Limb (tissue), 2 donors: ENCODE results near the gene WBP1L.
"Not testable (repeated sequence)": the region's sequence is repeated elsewhere in the genome, so short reads cannot be mapped to it uniquely, and the experiment has no call there.

ENCODE experiments used
- DNase-seq, 2 donors: peaks; one replicate each; pipeline ENCODE4 v3.0.0-alpha.2; 2016; ENCODE audit errors: extremely low spot score in 2 of 2

Gene WBP1L

DNA sequence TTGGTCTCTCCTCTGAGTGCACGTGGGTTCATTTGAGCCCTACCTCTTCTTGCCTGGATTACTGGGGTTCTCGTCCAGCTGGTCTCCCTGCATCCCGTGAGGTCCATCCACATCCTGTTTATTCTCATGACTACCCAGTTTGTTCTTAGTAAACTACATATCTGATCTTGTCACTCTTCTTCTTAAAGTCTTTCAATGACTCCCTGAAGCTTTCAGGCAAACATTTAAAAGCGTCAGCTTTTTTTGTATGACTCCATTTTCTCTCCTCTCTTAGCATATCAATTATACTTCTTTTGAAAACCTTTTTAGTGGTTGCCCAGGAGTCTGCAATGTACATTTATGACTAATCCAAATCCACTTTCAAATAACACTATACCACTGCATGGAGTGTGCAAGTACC, 21.8 kb upstream of the WBP1L start:
- DNase-seq: no peak

- no peak for DNase-seq
Measured at GRCh38 chr10:102723989-102724388, 19.8 kb upstream of the WBP1L start.

DNA sequence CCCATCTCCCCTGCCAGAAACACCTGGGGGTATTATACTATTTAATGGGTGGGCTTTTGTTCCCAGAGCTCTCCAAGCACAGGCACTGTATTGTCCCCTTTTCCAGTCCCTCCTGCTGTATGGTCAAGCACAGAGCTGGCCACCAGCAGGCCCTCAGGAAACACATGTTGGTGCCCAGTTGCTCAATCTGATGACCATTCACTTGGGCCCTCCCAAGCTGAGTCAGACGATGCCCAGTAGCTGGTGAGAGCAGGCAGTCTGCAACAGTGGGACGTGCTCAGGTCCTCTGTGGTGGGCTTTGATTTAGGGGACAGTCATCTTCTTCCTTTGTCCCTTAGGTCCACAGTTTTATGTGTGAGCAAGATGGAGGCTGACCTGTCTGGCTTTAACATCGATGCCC, 17.5 kb upstream of the WBP1L start:
- DNase-seq: no peak

- no peak for DNase-seq
Measured at GRCh38 chr10:102727037-102727818, 16.5 kb upstream of the WBP1L start.

GRCh38 chr10:102729029-102730026, 14.4 kb upstream of the WBP1L start:
- peak in 1 of 2 donors; percentile 90 for DNase-seq

GRCh38 chr10:102731222-102731800, 12.4 kb upstream of the WBP1L start:
- DNase-seq: no peak

GRCh38 chr10:102732661-102733060, 11.1 kb upstream of the WBP1L start:
- DNase-seq: no peak

DNA sequence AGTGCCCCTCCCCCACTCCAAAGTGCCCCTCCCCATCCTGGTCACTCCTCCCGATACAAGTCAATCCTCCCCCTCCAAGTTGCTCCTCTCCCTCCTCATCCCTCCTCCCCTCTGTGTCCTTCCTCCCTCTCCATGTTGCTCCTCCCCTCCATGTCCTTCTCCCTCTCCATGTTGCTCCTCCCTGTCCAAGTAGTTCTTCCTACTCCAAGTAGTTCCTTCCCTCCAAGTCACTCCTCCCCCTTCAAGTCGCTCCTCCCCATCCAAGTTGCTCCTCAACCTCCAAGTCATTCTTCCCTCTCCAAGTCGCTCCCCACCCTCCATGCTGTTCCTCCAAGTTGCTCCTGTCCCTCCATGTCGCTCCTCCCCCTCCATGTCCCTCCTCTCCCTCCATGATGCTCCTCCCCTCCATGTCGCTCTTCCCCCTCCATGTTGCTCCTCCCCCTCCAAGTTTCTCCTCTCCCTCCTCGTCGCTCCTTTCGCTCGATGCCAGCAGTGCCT, 8.6 kb upstream of the WBP1L start:
- no peak for DNase-seq

GRCh38 chr10:102738692-102739121, 5.0 kb upstream of the WBP1L start:
- DNase-seq: no peak

DNA sequence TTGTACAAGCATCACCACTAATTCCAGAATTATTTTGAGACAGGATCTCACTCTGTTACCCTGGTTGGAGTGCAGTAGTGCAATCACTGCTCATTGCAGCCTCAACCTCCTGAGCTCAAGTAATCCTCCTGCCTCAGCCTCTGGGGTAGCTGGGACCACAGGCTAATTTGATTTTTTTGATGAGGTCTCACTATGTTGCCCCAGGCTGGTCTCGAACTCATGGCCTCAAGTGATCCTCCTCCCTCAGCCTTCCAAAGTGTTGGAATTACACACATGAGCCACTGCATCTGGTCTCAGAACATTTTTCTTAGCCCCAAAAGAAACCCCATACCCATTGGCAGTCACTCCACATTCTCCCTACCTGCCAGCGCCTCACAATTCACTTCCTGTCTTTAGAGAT, 3.5 kb upstream of the WBP1L start:
- DNase-seq: no peak

- no peak for DNase-seq
Measured at GRCh38 chr10:102741726-102742237, 2.0 kb upstream of the WBP1L start.

- DNase-seq: not testable (repeated sequence)
Measured at GRCh38 chr10:102742313-102742712, 1.4 kb upstream of the WBP1L start.

GRCh38 chr10:102743078-102743587, 615 bp upstream of the WBP1L start:
- no peak for DNase-seq

GRCh38 chr10:102744374-102745051, 765 bp downstream of the WBP1L start:
- no peak for DNase-seq

- no peak for DNase-seq
Measured at GRCh38 chr10:102745157-102745556, 1.4 kb downstream of the WBP1L start.

DNA sequence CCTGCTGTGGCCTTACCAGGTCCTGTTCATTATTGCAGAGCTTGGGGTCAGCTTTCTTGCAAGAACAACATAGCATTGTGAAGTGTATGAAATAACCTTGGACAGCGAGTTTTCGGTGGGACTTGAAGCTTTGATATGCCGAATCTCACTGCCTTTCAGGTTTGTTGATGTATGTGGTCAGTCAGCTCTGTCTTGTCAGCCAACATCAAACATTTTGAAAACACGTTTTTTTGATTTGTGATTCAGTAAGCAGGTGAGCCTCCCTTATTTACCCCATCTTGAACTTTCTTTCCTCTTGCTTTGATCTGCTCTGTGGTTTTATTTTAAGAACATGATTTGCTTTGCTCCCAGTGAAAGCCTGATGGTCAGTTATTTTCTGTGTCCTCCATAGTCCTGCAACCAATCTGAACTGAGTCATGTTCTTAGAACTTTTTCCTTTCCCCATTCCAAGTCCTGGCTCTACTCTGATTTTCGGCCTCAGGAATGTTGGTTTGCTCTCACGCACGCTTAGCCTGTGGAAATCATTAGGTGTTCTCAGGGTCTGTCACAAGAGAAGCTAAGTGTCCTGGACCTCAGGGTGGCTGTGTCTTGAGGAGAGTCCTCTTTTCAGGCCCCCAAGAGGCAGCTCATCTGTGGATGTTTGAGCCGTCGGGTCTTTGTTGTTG, 8.7 kb downstream of the WBP1L start:
- no peak for DNase-seq

- no peak for DNase-seq
Measured at GRCh38 chr10:102752934-102753664, 9.4 kb downstream of the WBP1L start.

DNA sequence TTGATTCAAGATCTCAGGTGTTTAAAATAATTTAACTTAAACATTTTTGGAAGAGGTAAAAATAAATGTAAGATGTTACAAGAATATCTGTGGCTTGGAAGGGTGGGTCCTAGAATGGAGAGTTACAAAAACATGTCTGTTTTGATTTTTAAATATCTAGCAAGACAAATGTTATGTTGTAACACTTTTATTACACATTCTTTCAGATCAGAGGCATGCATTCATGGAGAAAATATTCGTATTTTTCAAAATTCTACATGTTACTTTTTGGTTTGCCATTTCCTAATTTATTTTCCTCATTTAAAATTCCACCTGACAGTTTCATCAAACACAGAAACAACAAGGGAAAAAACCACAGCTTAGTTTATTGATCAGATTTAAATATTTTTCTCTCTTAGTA, 10.0 kb downstream of the WBP1L start:
- DNase-seq: no peak

GRCh38 chr10:102757323-102757722, 13.6 kb downstream of the WBP1L start:
- no peak for DNase-seq
